GM21390 (cell line): ENCODE data around the gene COQ4.

Experiments used
- ATAC-seq: cut with Tn5 transposase; IDR thresholded peaks from one replicate; pipeline ENCODE4 v1.9.1; 2021; ENCODE audit not compliant: unreplicated experiment

COQ4 gene

GRCh38 chr9:128372188-128372641 lies 49.6 kb downstream of the COQ4 start:
- no peak for ATAC-seq

- no peak for ATAC-seq
Observed at GRCh38 chr9:128372784-128373183, 50.1 kb downstream of the COQ4 start.

DNA sequence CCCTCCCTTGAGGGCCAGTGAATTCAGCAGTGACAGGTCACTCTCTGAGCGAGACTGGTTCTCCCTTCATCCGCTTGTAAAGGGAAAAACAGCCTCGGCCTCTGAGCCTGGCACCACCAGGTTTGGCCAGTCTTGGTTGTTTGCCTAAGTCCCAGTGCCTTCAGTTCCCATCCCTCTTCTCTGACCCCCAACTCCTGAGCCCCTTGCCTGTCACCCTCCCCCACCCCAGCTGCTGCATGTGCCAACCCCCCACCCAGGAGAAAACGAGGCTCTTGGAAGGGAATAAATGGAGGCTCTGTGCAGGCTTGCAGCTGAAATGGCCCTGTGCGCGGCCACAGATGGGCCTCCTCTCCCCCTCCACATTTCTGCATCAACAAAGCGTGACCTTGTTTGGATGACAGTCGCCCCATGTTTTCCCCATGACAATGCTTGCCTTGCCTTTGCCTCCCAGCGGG lies 51.6 kb downstream of the COQ4 start:
- no peak for ATAC-seq

DNA sequence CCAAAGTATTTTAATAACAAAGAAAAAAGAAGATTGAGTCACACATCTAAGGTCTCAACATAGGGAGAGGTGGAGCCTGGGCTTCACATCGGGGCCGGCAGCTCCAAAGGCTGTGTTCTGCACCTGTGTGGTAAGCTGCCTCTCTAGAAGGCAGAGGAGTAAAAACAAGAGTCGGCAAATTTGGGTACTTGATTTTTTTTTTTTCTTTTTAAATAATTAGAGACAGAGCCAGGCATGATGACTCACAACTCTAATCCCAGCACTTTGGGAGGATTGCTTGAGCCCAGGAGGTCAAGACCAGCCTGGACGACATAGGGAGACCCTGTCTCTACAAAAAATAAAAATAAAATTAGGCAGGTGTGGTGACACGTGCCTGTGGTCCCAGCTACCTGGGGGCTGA lies 53.2 kb downstream of the COQ4 start:
- ATAC-seq, result no peak

GRCh38 chr9:128382261-128382660 lies 59.6 kb downstream of the COQ4 start:
- ATAC-seq, result no peak

- no peak for ATAC-seq
Observed at GRCh38 chr9:128383007-128383753, 60.5 kb downstream of the COQ4 start.
